ES-I3 (cell line): ENCODE data around the gene LTBP1.
"Not testable (repeated sequence)": the region's sequence is repeated elsewhere in the genome, so short reads cannot be mapped to it uniquely, and the experiment has no call there.

ENCODE experiments used
- H3K36me3 ChIP-seq: 2 replicates; pipeline ENCODE4 v1.6.1; 2013; ENCODE audit warnings: mild to moderate bottlenecking, low read length, control low read depth, moderate library complexity; ENCODE audit not compliant: insufficient read depth
- H3K4me1 ChIP-seq: 2 replicates; pipeline ENCODE4 v1.6.1; 2013; ENCODE audit warnings: mild to moderate bottlenecking, control low read depth, low read length; ENCODE audit not compliant: insufficient read depth
- H3K9ac ChIP-seq: 2 replicates; pipeline ENCODE4 v1.6.1; 2013; ENCODE audit warnings: low read depth, mild to moderate bottlenecking, low read length, moderate library complexity
- H3K9me3 ChIP-seq: 2 replicates; pipeline ENCODE4 v1.6.1; 2013; ENCODE audit warnings: mild to moderate bottlenecking, low read length, moderate library complexity; ENCODE audit not compliant: control insufficient read depth, insufficient read depth

Gene LTBP1

DNA sequence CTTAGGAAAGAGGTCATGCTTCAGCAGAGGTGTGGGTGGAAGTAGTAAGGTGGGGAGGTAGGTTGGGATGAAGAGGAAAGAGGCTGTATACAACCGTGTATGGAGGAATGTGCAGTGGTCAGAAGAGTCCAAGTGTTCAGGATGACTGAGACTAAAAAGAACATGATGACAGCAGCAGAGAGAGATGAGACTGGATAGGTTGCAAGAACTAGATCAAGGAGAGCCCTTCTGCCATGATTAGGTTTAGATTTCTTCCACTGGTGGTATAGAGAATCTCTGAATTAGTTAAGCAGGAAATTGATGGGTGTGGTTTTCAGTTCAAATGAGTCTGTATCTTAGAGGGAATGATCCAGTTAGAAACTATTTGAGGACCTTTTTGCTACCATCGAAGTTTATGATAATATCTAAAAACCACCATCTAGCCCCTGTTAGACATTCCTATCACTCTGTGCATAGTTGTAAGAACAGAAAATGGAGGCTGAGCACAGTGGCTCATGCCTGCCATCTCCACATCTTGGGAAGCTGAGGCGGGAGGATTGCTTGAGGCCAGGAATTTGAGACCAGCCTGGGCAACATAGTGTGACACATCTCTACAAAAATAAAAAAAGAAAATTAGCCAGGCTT lies 221.0 kb downstream of the LTBP1 start:
- no peaks in the 10 kb centered on the region for H3K36me3 ChIP-seq
- no peak overlapping the region for H3K9ac ChIP-seq
- H3K9me3 ChIP-seq = no peaks in the 10 kb centered on the region
- H3K4me1 ChIP-seq = no peaks in the 10 kb centered on the region; the same call in 1 of the 2 replicates

DNA sequence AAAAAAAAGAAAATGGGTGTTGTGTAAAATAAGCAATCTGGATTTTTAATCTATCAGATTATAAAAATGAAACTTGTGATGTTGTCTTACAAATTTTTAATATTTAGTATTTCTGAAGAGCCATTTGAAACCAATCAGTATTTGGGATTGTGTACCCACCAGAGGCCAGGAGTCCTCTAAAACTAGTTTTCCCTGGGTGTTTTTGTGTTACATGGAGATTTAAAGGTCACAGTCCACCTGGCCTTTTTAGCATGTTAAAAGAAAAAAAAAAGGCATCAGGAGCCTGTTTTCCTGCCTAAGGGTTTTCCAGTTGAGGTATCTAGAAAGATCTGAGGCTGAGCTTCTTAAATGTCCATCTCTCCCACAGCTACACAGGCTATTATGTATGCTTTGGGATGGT lies 221.7 kb downstream of the LTBP1 start:
- no peak overlapping the region for H3K9ac ChIP-seq
- H3K36me3 ChIP-seq = no peaks in the 10 kb centered on the region
- H3K4me1 ChIP-seq = no peaks in the 10 kb centered on the region; the same call in 1 of the 2 replicates
- no peaks in the 10 kb centered on the region for H3K9me3 ChIP-seq

DNA sequence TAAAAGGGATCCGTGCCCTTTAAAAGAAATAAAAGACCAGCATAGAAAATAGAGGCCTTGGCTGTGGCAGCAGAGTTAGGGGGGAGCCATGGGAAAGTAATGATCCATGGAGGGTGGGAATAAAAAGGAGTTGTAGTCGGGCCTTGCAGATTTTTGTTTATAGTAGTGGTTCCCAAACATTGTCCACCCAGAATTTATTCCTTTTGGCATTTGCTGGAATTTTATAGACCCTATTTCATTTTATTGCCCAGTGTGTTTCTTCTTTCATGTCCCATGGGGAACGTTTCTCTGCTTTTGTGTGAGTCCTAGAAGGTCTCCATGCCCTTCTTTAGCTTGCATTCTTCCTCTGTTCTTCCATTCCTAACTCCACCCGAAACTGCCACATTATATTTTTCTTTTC lies 222.2 kb downstream of the LTBP1 start:
- Histone ChIP-seq H3K4me1 (no peaks in the 10 kb centered on the region; the same call in 1 of the 2 replicates), H3K9ac (no peak overlapping the region), H3K9me3 (no peaks in the 10 kb centered on the region), H3K36me3 (no peaks in the 10 kb centered on the region)

DNA sequence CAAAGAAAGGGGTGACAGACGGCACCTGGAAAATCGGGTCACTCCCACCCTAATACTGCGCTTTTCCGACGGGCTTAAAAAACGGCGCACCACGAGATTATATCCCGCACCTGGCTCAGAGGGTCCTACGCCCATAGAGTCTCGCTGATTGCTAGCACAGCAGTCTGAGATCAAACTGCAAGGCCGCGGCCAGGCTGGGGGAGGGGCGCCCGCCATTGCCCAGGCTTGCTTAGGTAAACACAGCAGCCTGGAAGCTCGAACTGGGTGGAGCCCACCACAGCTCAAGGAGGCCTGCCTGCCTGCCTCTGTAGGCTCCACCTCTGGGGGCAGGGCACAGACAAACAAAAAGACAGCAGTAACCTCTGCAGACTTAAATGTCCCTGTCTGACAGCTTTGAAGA lies 223.5 kb downstream of the LTBP1 start:
- not testable (repeated sequence) for H3K4me1 ChIP-seq, H3K9me3 ChIP-seq, H3K9ac ChIP-seq, H3K36me3 ChIP-seq

DNA sequence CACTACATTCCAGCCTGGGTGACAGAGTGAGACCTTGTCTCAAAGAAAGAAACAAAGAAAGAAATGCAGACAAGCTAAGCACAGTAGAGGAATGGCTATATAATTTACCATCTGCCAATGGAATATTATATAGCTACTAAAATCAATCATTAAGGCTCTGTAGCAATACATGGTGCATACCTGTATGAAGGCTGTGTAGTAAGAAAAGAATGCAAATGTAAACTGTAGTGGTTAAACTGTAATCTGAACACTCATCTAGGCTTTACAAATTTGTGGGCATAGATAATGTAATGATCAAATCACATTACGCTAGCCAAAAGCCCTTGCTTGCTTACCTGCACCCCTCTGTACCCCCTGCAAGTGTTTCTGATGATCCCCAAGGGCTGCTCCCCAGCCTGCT lies 230.9 kb downstream of the LTBP1 start:
- Histone ChIP-seq H3K9me3 (no peaks in the 10 kb centered on the region), H3K36me3 (no peaks in the 10 kb centered on the region), H3K4me1 (no peaks in the 10 kb centered on the region), H3K9ac (no peak overlapping the region)

DNA sequence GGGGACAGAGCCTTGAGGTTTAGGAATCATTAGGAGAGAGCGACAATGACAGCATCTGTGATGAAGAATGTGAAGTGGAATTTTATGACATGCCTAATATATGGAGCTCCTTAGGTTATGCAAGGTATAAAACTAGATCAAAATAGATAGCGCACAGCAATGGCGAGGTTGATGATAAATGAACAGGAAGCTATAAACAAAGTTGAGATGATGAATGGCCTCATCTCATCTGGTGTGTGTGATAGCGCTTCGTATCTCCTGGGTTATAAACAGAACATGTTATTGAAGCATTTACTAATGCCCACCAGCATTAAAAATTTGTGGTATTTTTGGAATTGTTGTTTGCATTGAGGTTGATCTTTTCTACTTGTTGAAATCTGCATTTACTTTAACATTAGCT lies 231.5 kb downstream of the LTBP1 start:
- Histone ChIP-seq H3K4me1 (no peaks in the 10 kb centered on the region), H3K36me3 (no peaks in the 10 kb centered on the region), H3K9me3 (no peaks in the 10 kb centered on the region), H3K9ac (no peak overlapping the region)

DNA sequence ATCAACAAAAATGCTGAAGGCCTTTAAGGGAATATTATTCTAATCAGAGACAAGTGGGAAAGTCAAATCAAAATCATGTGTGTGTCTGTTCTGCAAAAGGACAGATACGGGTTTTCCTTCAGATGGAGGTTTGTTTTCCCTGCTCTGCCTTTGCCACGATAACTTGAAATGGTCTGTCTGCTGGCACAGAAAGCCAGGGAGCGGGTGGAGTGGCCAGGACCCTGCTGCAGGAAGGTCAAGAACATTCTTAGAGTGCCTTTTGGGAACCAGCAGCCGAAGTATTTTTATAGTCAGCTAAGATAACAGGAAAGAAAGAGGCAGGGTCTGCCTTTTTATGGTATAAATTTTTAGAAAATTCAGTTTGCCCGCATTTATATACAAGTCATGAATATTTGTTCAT lies 234.2 kb downstream of the LTBP1 start:
- Histone ChIP-seq H3K36me3 (no peaks in the 10 kb centered on the region), H3K4me1 (no peaks in the 10 kb centered on the region), H3K9me3 (no peaks in the 10 kb centered on the region), H3K9ac (no peak overlapping the region)

DNA sequence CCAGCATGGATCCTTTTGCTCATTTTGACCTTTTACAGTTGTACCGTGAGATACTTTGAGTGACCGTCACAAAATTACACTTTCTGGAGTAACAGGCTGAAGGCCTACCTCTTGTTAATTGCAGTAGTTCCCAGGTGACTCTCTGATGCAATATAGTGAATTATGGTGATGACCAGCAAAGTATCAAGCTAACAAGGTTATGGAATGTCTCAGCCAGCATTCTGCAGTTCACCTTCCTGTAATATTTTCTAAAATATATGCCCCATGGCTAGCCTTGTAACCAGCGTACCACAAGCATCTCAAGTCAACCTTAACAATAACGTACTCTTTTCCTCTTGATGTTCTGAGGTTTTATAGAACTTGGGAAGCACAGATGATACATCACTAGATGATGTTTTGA lies 234.7 kb downstream of the LTBP1 start:
- H3K4me1 ChIP-seq = no peaks in the 10 kb centered on the region
- H3K9me3 ChIP-seq = no peaks in the 10 kb centered on the region
- H3K36me3 ChIP-seq = no peaks in the 10 kb centered on the region
- H3K9ac ChIP-seq = no peak overlapping the region

DNA sequence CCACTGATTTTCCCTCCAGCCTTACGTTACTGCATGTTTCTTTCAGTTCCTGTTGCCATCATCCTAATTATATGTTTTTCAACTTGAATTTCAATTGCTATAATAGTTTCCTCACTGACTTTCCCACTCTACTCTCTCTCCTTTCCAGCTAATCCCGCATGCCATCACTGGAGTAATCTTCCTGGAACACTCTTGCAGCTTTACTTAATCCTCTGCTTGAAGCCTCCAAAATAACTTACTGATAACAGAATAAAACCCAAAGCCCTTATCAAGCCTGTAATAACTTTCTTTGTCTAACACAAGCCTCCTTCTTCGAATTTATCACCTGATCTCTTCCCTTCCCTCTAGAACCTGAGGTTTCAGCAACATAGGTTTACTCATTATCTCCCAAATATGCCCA lies 237.3 kb downstream of the LTBP1 start:
- no peaks in the 10 kb centered on the region for H3K36me3 ChIP-seq
- H3K4me1 ChIP-seq = no peaks in the 10 kb centered on the region
- no peaks in the 10 kb centered on the region for H3K9me3 ChIP-seq
- H3K9ac ChIP-seq = no peak overlapping the region

DNA sequence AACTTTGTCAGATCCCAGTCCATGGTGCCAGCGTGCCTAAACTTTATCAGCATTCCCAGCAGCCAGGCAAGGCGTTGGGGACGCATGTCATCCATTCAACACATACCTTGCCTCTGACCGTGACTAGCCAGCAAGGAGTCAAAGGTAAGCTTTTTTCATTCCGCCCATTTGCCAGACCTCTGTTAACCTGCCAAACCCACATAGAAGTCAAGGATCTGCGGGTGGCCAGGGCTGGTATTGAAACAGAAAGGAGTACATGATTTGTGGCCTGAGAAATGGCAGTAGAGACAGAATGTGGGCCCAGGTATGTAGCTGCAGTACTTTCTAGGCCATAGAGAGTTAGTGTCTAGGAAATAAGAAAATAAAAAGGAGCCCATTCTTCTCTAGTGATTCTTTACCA lies 240.2 kb downstream of the LTBP1 start:
- H3K4me1 ChIP-seq = no peaks in the 10 kb centered on the region
- H3K9ac ChIP-seq = no peak overlapping the region
- no peaks in the 10 kb centered on the region for H3K36me3 ChIP-seq
- H3K9me3 ChIP-seq = no peaks in the 10 kb centered on the region

DNA sequence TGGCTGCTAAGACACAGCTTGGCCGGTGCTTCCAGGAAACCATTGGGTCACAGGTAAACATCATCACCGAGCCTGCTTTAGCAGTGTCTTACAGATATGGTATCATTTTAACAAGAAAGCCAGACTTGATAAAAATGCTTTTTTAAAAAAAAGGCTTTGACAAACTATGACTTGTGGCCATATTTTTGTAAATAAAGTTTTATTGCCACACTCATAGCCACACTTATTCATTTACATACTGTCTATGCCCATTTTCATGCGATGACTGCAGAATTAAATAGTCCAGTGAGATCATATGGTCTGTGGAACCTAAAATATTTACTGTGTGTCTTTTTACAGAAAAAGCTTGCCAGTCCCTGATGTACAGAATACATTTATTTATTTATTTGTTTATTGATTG lies 242.0 kb downstream of the LTBP1 start:
- Histone ChIP-seq H3K4me1 (no peaks in the 10 kb centered on the region), H3K36me3 (no peaks in the 10 kb centered on the region), H3K9ac (no peak overlapping the region)

DNA sequence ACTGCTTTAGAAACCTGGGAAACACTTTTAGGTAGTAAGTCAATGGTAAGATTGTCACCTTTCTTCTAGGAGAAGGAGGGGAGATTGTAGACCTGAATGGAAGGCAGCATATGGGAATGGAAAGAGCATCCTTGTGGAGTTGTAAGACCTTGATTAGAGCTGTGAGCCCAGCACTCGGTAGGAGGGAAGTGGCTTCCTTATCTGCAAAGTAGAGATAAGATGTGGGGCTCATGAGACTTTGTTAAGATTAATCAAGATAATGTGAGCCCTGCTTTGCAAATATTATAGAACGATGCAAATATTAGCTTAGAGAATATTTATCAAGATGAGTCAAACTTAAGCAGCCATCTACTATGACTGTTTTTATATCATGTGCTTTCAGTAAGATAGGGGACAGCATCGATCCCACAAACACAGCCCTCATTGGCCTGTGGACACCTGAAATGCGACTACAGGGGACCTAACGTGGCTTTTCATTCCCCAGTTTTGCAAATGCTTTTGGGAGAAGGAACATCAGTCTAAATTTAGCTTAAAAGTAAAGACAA lies 243.7 kb downstream of the LTBP1 start:
- Histone ChIP-seq H3K9ac (no peak overlapping the region), H3K36me3 (no peaks in the 10 kb centered on the region), H3K9me3 (no peaks in the 10 kb centered on the region), H3K4me1 (no peaks in the 10 kb centered on the region)

More for the DNA sequence above, 242.0 kb downstream of the LTBP1 start:
- H3K9me3 ChIP-seq = no peaks in the 10 kb centered on the region

DNA sequence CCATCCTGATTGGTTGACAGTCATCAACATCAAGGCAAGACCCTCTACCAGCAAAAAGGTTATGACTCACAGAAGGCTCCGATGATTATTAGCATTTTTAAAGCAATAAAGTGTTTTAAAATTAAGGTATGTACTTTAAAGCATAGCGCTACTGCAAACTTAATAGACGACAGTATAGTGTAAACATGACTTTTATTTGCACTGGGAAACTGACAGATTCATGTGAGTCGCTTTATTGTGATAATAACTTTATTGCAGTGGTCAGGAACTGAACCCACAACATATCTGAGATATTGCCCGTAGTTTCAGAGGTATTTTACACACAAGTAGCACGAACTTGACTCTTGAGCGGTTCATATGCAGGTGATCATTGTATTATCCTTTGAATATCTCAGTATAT lies 249.1 kb downstream of the LTBP1 start:
- H3K9me3 ChIP-seq = no peaks in the 10 kb centered on the region
- no peaks in the 10 kb centered on the region for H3K4me1 ChIP-seq
- no peaks in the 10 kb centered on the region for H3K36me3 ChIP-seq
- no peak overlapping the region for H3K9ac ChIP-seq

DNA sequence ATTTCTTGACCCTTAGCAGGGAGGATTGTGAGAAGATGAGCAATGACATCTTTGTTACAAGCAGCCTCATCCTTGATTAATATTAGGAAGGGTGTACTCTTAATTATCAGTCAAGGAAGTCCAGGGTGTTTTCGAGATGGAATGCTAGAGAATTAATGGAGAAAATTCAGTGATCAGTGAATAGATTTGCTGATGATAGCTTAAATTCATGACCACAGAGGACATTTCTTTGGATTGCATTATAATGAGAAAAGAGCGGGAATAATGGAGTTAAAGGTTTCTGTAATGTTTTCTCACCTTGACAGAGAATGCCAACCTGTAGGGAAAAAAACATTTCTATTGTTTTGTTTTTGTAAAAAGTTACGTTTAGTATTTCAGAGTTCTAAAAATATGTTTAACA lies 249.9 kb downstream of the LTBP1 start:
- Histone ChIP-seq H3K9ac (no peak overlapping the region), H3K36me3 (no peaks in the 10 kb centered on the region), H3K4me1 (no peaks in the 10 kb centered on the region), H3K9me3 (no peaks in the 10 kb centered on the region)

DNA sequence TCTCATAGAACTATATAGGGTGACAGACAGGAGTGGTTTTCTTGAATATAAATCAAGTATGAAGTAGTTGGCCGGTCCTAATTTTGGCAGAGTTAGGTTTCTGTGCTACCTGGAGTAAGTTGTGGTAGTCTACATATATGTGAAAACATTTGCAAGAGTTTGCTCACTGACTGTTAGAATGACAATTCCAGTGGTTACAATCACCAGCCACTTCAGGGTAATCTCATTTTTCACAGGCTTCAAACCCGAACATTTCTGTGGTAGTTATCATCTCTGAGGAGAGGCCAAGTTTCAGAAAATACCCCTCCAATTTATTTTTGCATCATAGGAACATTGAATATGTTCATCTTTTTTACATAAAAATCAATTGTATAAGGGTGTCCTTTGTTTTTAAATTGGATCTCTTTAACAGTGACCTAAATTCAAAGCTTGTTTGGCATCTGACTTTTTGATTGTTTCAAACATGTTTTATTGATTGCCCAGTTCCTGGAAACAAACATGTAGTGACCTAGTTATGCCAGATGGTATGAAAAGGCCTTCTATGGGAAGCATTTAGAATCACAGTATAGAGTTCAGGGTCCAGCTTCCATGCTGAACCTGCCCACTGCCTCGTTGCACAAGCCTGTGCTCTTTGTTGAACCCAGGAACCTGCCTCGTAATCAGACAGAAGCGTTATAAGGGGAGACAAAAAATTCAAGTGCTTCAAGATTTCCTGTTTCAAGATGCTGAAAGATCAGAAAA lies 250.6 kb downstream of the LTBP1 start:
- no peaks in the 10 kb centered on the region for H3K4me1 ChIP-seq
- no peaks in the 10 kb centered on the region for H3K36me3 ChIP-seq
- H3K9me3 ChIP-seq = no peaks in the 10 kb centered on the region
- no peak overlapping the region for H3K9ac ChIP-seq
